Heart right ventricle (tissue), 16 donors: ENCODE data around the gene POU2F2. TPM values are rescaled to one million over a fixed set of nuclear protein-coding genes. Genes with fewer than 3 reads are reported as not detected.

ENCODE experiments used
- ATAC-seq, 8 donors: fragments of 200-7000 bp; cut with Tn5 transposase; one replicate each; pipeline ENCODE4 v1.9.1; 2020; ENCODE audit warnings: mild to moderate bottlenecking in 8 of 8, moderate library complexity in 8 of 8, moderate number of reproducible peaks in 1 of 8
- DNase-seq, 2 donors: peaks; one replicate each; pipeline ENCODE4 v3.0.0-alpha.2; 2020
- H3K27ac ChIP-seq, 10 donors: fragments of 200-600 bp; sonication (generic) in 2 of 10; one replicate each; pipeline versions ENCODE4 v1.5.0 to v1.8.0; 2020 to 2022; ENCODE audit warnings: mild to moderate bottlenecking in 3 of 10
- H3K27me3 ChIP-seq, 7 donors: fragments of 200-600 bp; one replicate each; pipeline ENCODE4 v1.8.0; 2021 to 2022; ENCODE audit warnings: mild to moderate bottlenecking in 2 of 7
- H3K36me3 ChIP-seq, 9 donors: fragments of 200-600 bp; sonication (generic) in 1 of 9; one replicate each; pipeline versions ENCODE4 v1.5.0 to v1.8.0; 2020 to 2022; ENCODE audit warnings: mild to moderate bottlenecking in 2 of 9
- H3K4me1 ChIP-seq, 9 donors: fragments of 200-600 bp; sonication (generic) in 1 of 9; one replicate each; pipeline versions ENCODE4 v1.5.0 to v1.8.0; 2020 to 2022; ENCODE audit warnings: mild to moderate bottlenecking in 4 of 9
- H3K4me3 ChIP-seq, 10 donors: fragments of 200-600 bp; sonication (generic) in 2 of 10; one replicate each; pipeline versions ENCODE4 v1.5.0 to v1.8.0; 2020 to 2022; ENCODE audit warnings: mild to moderate bottlenecking in 7 of 10, moderate library complexity in 2 of 10
- H3K9me3 ChIP-seq, 11 donors: fragments of 200-600 bp in 10 of 11; sonication (generic) in 2 of 11; one replicate each; pipeline versions ENCODE4 v1.5.0 to v1.8.0; 2013 to 2022; ENCODE audit warnings: mild to moderate bottlenecking in 2 of 11, control low read depth in 1 of 11, moderate library complexity in 1 of 11
- WGBS, 2 donors: extraction: QIAGEN DNeasy Blood & Tissue Kit; methylation state at CpG; one replicate each; pipeline ENCODE4 v1.1.7; 2013; ENCODE audit warnings: inconsistent platforms in 1 of 2; 5-methylcytosine and 5-hydroxymethylcytosine counted together
- intact Hi-C, 10 donors: fragments of 100-400 bp; cut with DNase I; formaldehyde crosslinking; loops; one replicate each; pipeline versions ENCODE4 v1.11.1 to v1.14.2; 2022
- polyA plus RNA-seq, 2 donors: library from polyadenylated mRNA; stranded (reverse); fragments of 200-250 nt; gene quantifications; one replicate each; pipeline ENCODE4 v1.2.3, GENCODE V29; 2013
- total RNA-seq, 10 donors: library from RNA; stranded (reverse); fragmentation: NEBNext Ultra II Directional in 3 of 10; extraction: Animal tissue kit (Norgen Biotek cat#: 25700) in 3 of 10; gene quantifications; one replicate each; pipeline versions ENCODE4 v1.2.1 to v1.2.4, GENCODE V29; 2021 to 2023
- TF ChIP-seq, protein P1 (sequence below), 9 donors: fragments of 200-600 bp; sonication (generic) in 2 of 9; IDR thresholded peaks; one replicate each; pipeline versions ENCODE4 v1.5.0 to v1.8.0; 2021 to 2022; ENCODE audit warnings: antibody characterized with exemption in 9 of 9, mild to moderate bottlenecking in 5 of 9, moderate library complexity in 1 of 9
- donor health status: Arrhythmogenic right ventricular cardiomyopathy.
- donor health status: ischemic (EF 13 %, LVEDD 7.1; RV severe dilation, severe dysfunction).
- donor health status: healthy with polysubstance abuse.
- donor health status: DM: no; HTN: yes; CAD: no.
- donor health status: DM: no; HTN: no; CAD: no.
- donor health status: ischemic (EF 25% LVEDD 6.9; RV normal size, moderate dysfunction).
- donor health status: ischemic (EF 25% LVEDD 5.7; RV mildly dilated, moderate dysfunction).
- donor health status: healthy.
- donor health status: DM: yes; HTN: yes; CAD: no.
- donor health status: Ischemic cardiomyopathy.
- donor health status: ischemic (EF 35%, LVEDD 5.7; RV mildly dilated, moderate dysfunction).
- donor health status: nonischemic (EF 11% LVEDD 7.7; RV severe dilation, severe dysfunction).
- donor health status: DM: yes; HTN: yes; CAD: no.
- donor health status: PGD.
- donor health status: ischemic (EF 29% LVEDD 5.4; RV normal size, mild dysfunction).
- donor health status: nonischemic (EF 23%, LVEDD 6.1; RV moderate dilation, normal function).

The POU2F2 gene
- total and polyA plus RNA-seq, 12 donors: 0.28 to 3.8 (median 0.69) TPM

DNA sequence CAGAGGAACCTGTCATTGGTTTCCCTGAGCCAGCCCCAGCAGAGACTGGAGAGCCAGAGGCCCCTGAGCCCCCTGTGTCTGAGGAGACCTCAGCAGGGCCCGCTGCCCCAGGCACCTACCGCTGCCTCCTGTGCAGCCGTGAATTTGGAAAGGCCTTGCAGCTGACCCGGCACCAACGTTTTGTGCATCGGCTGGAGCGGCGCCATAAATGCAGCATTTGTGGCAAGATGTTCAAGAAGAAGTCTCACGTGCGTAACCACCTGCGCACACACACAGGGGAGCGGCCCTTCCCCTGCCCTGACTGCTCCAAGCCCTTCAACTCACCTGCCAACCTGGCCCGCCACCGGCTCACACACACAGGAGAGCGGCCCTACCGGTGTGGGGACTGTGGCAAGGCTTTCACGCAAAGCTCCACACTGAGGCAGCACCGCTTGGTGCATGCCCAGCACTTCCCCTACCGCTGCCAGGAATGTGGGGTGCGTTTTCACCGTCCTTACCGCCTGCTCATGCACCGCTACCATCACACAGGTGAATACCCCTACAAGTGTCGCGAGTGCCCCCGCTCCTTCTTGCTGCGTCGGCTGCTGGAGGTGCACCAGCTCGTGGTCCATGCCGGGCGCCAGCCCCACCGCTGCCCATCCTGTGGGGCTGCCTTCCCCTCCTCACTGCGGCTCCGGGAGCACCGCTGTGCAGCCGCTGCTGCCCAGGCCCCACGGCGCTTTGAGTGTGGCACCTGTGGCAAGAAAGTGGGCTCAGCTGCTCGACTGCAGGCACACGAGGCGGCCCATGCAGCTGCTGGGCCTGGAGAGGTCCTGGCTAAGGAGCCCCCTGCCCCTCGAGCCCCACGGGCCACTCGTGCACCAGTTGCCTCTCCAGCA is 52.1 kb downstream of the POU2F2 start:
- no peaks in the 10 kb centered on the region for H3K27me3 ChIP-seq
- DNase-seq: no peak
- H3K4me3 ChIP-seq: no peak overlapping the region
- intact Hi-C loops: loop anchor here in 2 of 10 donors (10.0 kb wide), 1 partner anchor 85 kb away; the partner anchor contains the start of gene ATP1A3 (in 2 of the 2)
- H3K4me1 ChIP-seq: peaks cover 5 to 31% (median 17%) of the 10 kb centered on the region in 9 donors
- TF ChIP-seq, protein P1, sequence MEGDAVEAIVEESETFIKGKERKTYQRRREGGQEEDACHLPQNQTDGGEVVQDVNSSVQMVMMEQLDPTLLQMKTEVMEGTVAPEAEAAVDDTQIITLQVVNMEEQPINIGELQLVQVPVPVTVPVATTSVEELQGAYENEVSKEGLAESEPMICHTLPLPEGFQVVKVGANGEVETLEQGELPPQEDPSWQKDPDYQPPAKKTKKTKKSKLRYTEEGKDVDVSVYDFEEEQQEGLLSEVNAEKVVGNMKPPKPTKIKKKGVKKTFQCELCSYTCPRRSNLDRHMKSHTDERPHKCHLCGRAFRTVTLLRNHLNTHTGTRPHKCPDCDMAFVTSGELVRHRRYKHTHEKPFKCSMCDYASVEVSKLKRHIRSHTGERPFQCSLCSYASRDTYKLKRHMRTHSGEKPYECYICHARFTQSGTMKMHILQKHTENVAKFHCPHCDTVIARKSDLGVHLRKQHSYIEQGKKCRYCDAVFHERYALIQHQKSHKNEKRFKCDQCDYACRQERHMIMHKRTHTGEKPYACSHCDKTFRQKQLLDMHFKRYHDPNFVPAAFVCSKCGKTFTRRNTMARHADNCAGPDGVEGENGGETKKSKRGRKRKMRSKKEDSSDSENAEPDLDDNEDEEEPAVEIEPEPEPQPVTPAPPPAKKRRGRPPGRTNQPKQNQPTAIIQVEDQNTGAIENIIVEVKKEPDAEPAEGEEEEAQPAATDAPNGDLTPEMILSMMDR (IDR thresholded peaks at IDR 0.05): no peak
- H3K9me3 ChIP-seq: no peaks in the 10 kb centered on the region
- 93 to 94% methylated on average over 44 of the region's 44 CpGs for WGBS, 2 donors
- peaks cover 0 to 55% (median 24%) of the 10 kb centered on the region in 9 donors for H3K36me3 ChIP-seq
- H3K27ac ChIP-seq: no peak overlapping the region
- ATAC-seq: no peak

DNA sequence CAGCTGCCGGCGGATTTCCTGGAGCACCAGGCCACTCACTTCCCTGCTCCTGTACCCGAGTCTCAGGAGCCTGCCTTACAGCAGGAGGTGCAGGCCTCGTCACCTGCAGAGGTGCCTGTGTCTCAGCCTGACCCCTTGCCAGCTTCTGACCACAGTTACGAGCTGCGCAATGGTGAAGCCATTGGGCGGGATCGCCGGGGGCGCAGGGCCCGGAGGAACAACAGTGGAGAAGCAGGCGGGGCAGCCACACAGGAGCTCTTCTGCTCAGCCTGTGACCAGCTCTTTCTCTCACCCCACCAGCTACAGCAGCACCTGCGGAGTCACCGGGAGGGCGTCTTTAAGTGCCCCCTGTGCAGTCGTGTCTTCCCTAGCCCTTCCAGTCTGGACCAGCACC is 53.0 kb downstream of the POU2F2 start:
- WGBS, 2 donors: 87 to 88% methylated on average over 16 of the region's 16 CpGs
- peaks cover 0 to 55% (median 24%) of the 10 kb centered on the region in 9 donors for H3K36me3 ChIP-seq
- H3K9me3 ChIP-seq: no peaks in the 10 kb centered on the region
- intact Hi-C loops: loop anchor here in 2 of 10 donors (10.0 kb wide), 1 partner anchor 84 kb away; the partner anchor contains the start of gene ATP1A3 (in 2 of the 2)
- TF ChIP-seq, protein P1 (IDR thresholded peaks at IDR 0.05): no peak
- H3K4me1 ChIP-seq: peaks cover 5 to 36% (median 23%) of the 10 kb centered on the region in 9 donors
- H3K27ac ChIP-seq: no peak overlapping the region
- no peak for ATAC-seq
- no peak for DNase-seq
- H3K4me3 ChIP-seq: no peak overlapping the region
- H3K27me3 ChIP-seq: no peaks in the 10 kb centered on the region

GRCh38 chr19:42078538-42079275 is 53.5 kb downstream of the POU2F2 start:
- TF ChIP-seq, protein P1 (IDR thresholded peaks at IDR 0.05): no peak
- DNase-seq (no peak), ATAC-seq (no peak)
- Histone ChIP-seq H3K4me3 (no peak overlapping the region), H3K9me3 (no peaks in the 10 kb centered on the region), H3K27ac (no peak overlapping the region), H3K27me3 (no peaks in the 10 kb centered on the region), H3K36me3 (peaks cover 0 to 51% (median 24%) of the 10 kb centered on the region in 9 donors), H3K4me1 (peaks cover 5 to 36% (median 23%) of the 10 kb centered on the region in 9 donors)
- intact Hi-C loops: loop anchor here in 2 of 10 donors (10.0 kb wide), 1 partner anchor 84 kb away; the partner anchor contains the start of gene ATP1A3 (in 2 of the 2)
- WGBS, 2 donors: 74 to 79% methylated on average over 15 of the region's 15 CpGs

GRCh38 chr19:42078058-42078457 is 54.2 kb downstream of the POU2F2 start:
- Histone ChIP-seq H3K27me3 (no peaks in the 10 kb centered on the region), H3K36me3 (peaks cover 0 to 47% (median 24%) of the 10 kb centered on the region in 9 donors), H3K9me3 (no peaks in the 10 kb centered on the region), H3K27ac (no peak overlapping the region), H3K4me3 (no peak overlapping the region), H3K4me1 (peaks cover 5 to 36% (median 23%) of the 10 kb centered on the region in 9 donors)
- DNase-seq (no peak), ATAC-seq (no peak)
- WGBS, 2 donors: 86 to 94% methylated on average over 1 of the region's 1 CpG
- intact Hi-C loops: loop anchor here in 2 of 10 donors (10.0 kb wide), 1 partner anchor 83 kb away; the partner anchor contains the start of gene ATP1A3 (in 2 of the 2)
- TF ChIP-seq, protein P1 (IDR thresholded peaks at IDR 0.05): no peak
